ENCODE measurements around the gene CADPS. TPM values are rescaled to one million over a fixed set of nuclear protein-coding genes. Genes with fewer than 3 reads are reported as not detected.

The CADPS gene
- total and polyA plus RNA-seq, 9 donors = 0.47 to 4.4 (median 1.6) TPM

- DNase-seq = no peak
- no peak overlapping the region for H3K4me3 ChIP-seq (ENCODE audit: low read length)
- H3K27me3 ChIP-seq (ENCODE audit: control insufficient read depth, insufficient read depth, low read length) = peaks cover 84% of the 10 kb centered on the region
- H3K27ac ChIP-seq (ENCODE audit: low read length) = no peak overlapping the region
- H3K4me1 ChIP-seq (ENCODE audit: control insufficient read depth, insufficient read depth, low read length) = peaks cover 6% of the 10 kb centered on the region
- no peaks in the 10 kb centered on the region for H3K36me3 ChIP-seq (ENCODE audit: control insufficient read depth, insufficient read depth, low read length)
- under 1% methylated on average over 18 of the region's 29 CpGs for WGBS (ENCODE audit: insufficient coverage)
- H3K9me3 ChIP-seq (replicated peaks; ENCODE audit: control insufficient read depth, low read depth, low read length) = no peaks in the 10 kb centered on the region
These were observed 496.9 kb downstream of the CADPS start for GRCh38 chr3:62378311-62378789.

DNA sequence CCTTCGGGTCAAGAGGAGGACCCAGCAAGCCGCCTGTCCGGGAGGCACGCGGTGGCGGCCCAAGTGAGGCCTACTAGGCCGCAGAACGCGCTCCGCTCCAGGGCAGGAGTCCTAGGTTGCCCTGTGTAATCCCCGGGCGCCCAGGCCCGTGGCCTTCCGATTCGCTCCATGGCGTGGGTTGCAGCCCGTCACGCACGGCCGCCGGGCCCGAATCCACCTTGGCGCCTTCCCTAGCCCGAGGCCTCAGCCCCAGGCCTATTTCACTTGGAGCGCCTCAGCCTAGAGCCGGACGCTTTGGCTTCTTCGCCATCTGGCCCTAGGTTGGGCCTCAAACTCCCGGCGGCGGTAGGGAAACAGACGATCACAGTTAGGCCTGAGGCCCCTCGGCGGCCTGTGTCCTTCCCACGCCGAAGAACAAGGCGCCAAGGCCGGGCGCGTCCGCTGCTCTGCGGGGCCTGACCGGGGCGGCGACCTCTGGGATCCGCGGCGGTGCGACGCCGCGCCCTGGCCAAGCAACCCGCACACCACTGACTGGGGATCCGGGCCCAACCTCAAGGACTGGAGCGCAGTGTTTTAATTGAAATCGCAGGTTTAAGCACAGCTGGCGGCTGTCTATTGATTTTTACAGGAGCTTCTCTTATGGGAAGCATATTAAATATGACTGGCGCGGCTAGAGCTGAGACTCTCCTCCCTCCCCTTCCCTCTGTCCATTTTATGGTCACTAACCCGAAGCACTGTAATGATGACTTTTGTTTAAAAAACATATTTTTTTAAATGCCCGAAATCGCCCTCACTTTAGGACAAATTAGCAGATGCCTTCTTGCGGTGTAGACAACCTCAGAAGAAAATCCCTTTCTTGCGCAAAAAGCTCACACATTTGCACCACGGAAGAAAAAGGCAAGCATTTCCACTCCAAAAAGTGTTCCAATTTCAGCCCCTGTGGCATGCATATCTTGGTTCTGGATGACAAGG, 498.0 kb downstream of the CADPS start:
- no peak for DNase-seq
- 12% methylated on average over 58 of the region's 65 CpGs for WGBS (ENCODE audit: insufficient coverage)

GRCh38 chr3:62376454-62376720, 498.8 kb downstream of the CADPS start:
- WGBS (ENCODE audit: insufficient coverage) = no CpG with 5 or more reads among the region's 3 CpGs
- Histone ChIP-seq H3K4me1 (ENCODE audit: control insufficient read depth, insufficient read depth, low read length) (peaks cover 12% of the 10 kb centered on the region), H3K36me3 (ENCODE audit: control insufficient read depth, insufficient read depth, low read length) (no peaks in the 10 kb centered on the region), H3K27ac (ENCODE audit: low read length) (no peak overlapping the region), H3K27me3 (ENCODE audit: control insufficient read depth, insufficient read depth, low read length) (peaks cover 95% of the 10 kb centered on the region), H3K4me3 (ENCODE audit: low read length) (no peak overlapping the region), H3K9me3 (replicated peaks; ENCODE audit: control insufficient read depth, low read depth, low read length) (no peaks in the 10 kb centered on the region)
- no peak for DNase-seq

More for the DNA sequence above, 498.0 kb downstream of the CADPS start:
- Histone ChIP-seq H3K4me1 (ENCODE audit: control insufficient read depth, insufficient read depth, low read length) (peaks cover 11% of the 10 kb centered on the region), H3K27ac (ENCODE audit: low read length) (no peak overlapping the region), H3K27me3 (ENCODE audit: control insufficient read depth, insufficient read depth, low read length) (peaks cover 92% of the 10 kb centered on the region), H3K36me3 (ENCODE audit: control insufficient read depth, insufficient read depth, low read length) (no peaks in the 10 kb centered on the region), H3K4me3 (ENCODE audit: low read length) (no peak overlapping the region), H3K9me3 (replicated peaks; ENCODE audit: control insufficient read depth, low read depth, low read length) (no peaks in the 10 kb centered on the region)

GRCh38 chr3:62375655-62376453, 499.4 kb downstream of the CADPS start:
- H3K27ac ChIP-seq (ENCODE audit: low read length) = no peak overlapping the region
- H3K4me3 ChIP-seq (ENCODE audit: low read length) = no peak overlapping the region
- H3K27me3 ChIP-seq (ENCODE audit: control insufficient read depth, insufficient read depth, low read length) = peaks cover 95% of the 10 kb centered on the region
- no peaks in the 10 kb centered on the region for H3K9me3 ChIP-seq (replicated peaks; ENCODE audit: control insufficient read depth, low read depth, low read length)
- no peaks in the 10 kb centered on the region for H3K36me3 ChIP-seq (ENCODE audit: control insufficient read depth, insufficient read depth, low read length)
- H3K4me1 ChIP-seq (ENCODE audit: control insufficient read depth, insufficient read depth, low read length) = peaks cover 12% of the 10 kb centered on the region
- 29% methylated on average over 10 of the region's 14 CpGs for WGBS (ENCODE audit: insufficient coverage)
- DNase-seq = no peak

DNA sequence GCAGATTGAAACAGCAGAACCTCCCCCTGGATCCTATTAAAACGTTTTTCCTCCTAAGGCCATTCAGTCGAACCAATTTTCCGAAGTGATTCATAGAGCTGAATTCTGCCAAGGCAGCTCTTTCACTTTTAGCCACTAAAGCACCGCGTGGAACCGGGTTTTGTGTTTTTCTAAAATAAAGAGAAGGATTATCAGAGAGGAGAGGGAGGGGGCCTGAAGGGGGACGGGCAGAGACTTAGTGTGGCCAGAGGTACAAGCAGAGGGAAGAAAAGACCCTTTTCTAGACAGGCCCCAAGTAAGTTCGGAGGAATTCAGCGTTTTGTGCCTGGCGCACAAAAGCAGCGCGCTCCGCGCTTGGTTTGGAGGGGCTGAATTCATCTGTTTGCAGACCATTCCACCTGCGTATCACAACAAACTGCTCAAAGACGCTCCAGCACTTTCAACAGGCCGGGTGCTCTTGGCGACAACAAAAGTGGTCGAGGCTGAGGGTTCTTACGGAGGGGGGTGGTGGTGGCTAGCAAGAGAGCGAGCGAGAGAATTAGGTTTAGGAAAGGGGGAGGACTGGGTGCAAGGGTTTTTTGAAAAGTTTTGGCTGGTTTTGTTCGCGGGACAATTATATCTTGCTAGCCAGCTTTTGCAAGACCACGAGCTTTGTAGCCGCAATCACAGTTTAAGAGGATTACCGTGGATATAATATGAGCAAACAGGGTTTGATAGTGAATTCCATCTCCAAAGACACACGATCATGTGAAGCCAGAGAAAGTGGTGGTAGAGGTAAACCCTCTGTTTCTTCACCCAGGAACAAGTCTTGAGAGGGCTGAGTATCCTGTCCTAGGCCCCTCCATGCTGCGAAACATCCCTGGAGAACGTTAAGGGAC, 500.6 kb downstream of the CADPS start:
- Histone ChIP-seq H3K27ac (ENCODE audit: low read length) (no peak overlapping the region), H3K4me1 (ENCODE audit: control insufficient read depth, insufficient read depth, low read length) (peaks cover 18% of the 10 kb centered on the region), H3K4me3 (ENCODE audit: low read length) (no peak overlapping the region), H3K27me3 (ENCODE audit: control insufficient read depth, insufficient read depth, low read length) (peaks cover 100% of the 10 kb centered on the region), H3K9me3 (replicated peaks; ENCODE audit: control insufficient read depth, low read depth, low read length) (no peaks in the 10 kb centered on the region), H3K36me3 (ENCODE audit: control insufficient read depth, insufficient read depth, low read length) (no peaks in the 10 kb centered on the region)
- no peak for DNase-seq
- WGBS (ENCODE audit: insufficient coverage) = 0% methylated on average over 9 of the region's 30 CpGs

- Histone ChIP-seq H3K4me3 (ENCODE audit: low read length) (no peak overlapping the region), H3K27ac (ENCODE audit: low read length) (no peak overlapping the region), H3K9me3 (replicated peaks; ENCODE audit: control insufficient read depth, low read depth, low read length) (no peaks in the 10 kb centered on the region), H3K4me1 (ENCODE audit: control insufficient read depth, insufficient read depth, low read length) (peaks cover 24% of the 10 kb centered on the region), H3K36me3 (ENCODE audit: control insufficient read depth, insufficient read depth, low read length) (no peaks in the 10 kb centered on the region), H3K27me3 (ENCODE audit: control insufficient read depth, insufficient read depth, low read length) (peaks cover 100% of the 10 kb centered on the region)
- WGBS (ENCODE audit: insufficient coverage) = 1% methylated on average over 37 of the region's 47 CpGs
- DNase-seq = no peak
These were observed 501.4 kb downstream of the CADPS start for GRCh38 chr3:62373714-62374333.

- H3K4me1 ChIP-seq (ENCODE audit: control insufficient read depth, insufficient read depth, low read length) = peaks cover 28% of the 10 kb centered on the region
- H3K27me3 ChIP-seq (ENCODE audit: control insufficient read depth, insufficient read depth, low read length) = peaks cover 100% of the 10 kb centered on the region
- 0% methylated on average over 14 of the region's 28 CpGs for WGBS (ENCODE audit: insufficient coverage)
- no peak for DNase-seq
- no peaks in the 10 kb centered on the region for H3K36me3 ChIP-seq (ENCODE audit: control insufficient read depth, insufficient read depth, low read length)
- no peak within 1 kb of the TSS for H3K4me3 ChIP-seq (ENCODE audit: low read length)
- no peak within 1 kb of the TSS for H3K27ac ChIP-seq (ENCODE audit: low read length)
- H3K9me3 ChIP-seq (replicated peaks; ENCODE audit: control insufficient read depth, low read depth, low read length) = no peaks in the 10 kb centered on the region
These were observed 502.0 kb downstream of the CADPS start, which contains the start of gene FEZF2 for GRCh38 chr3:62373215-62373614. Gene FEZF2 (minus strand): TSS chr3:62373550. CDS start chr3:62372868, 682 bp downstream.

- Histone ChIP-seq H3K27ac (ENCODE audit: low read length) (no peak overlapping the region), H3K9me3 (replicated peaks; ENCODE audit: control insufficient read depth, low read depth, low read length) (no peaks in the 10 kb centered on the region), H3K4me1 (ENCODE audit: control insufficient read depth, insufficient read depth, low read length) (peaks cover 33% of the 10 kb centered on the region), H3K36me3 (ENCODE audit: control insufficient read depth, insufficient read depth, low read length) (no peaks in the 10 kb centered on the region), H3K27me3 (ENCODE audit: control insufficient read depth, insufficient read depth, low read length) (peaks cover 100% of the 10 kb centered on the region), H3K4me3 (ENCODE audit: low read length) (no peak overlapping the region)
- WGBS (ENCODE audit: insufficient coverage) = under 1% methylated on average over 27 of the region's 30 CpGs
- DNase-seq = no peak
These were observed 502.6 kb downstream of the CADPS start for GRCh38 chr3:62372621-62373041.

Data from muscle of leg (tissue), 11 donors.